ENCODE results near the gene PTPN4.

The PTPN4 gene

DNA sequence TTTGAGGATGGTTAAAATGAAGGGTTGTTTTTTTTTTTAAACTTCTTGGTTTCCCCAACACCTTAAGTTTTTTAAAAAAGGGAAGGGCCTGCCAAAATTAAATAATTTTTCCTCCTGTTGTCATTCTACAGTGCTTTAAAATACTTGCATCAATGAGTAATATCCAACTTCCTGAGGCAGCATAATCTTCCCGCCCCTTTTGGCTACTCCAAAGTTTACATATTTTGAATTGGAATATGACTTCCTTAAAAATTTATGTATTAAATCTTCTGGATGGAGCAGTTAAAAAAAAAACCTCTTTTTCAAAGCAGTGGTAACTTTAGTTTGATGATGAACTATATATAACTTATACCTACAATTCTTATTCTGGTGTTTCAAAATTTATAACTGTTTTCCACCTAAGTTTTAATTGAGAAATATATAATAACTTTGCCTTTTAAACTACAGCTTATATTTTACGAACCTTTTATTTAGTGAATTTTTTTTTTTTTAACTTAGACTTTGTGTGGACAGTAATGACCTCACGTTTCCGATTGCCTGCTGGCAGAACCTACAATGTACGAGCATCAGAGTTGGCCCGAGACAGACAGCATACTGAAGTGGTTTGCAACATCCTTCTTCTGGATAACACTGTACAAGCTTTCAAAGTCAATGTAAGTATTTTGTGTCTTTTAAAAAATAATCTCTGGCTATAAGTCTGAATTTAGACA is 49.8 kb downstream of the PTPN4 start:
- no peak for DNase-seq

GRCh38 chr2:119810049-119810630 is 50.4 kb downstream of the PTPN4 start:
- DNase-seq: no peak

- no peak for DNase-seq
These were observed 54.5 kb downstream of the PTPN4 start for GRCh38 chr2:119814216-119814615.

DNA sequence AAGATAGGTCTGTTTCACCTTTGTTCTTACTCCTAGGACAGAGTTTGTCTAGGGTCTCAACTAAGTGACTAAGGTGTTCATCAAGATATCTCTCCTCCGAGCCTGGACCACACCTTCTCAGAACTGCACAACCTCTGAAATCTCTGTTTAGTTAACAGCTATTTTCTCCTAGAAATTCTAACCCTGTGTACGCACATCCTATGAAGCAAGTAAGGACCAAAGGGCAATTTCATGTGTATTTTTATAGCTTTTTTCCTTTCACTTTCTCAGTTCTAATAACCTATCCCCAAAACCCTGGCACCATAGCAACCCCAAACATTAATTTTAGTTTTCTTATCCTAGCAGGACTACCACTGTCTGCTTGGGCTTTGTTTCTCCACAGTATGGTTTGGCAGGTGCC is 59.1 kb downstream of the PTPN4 start:
- no peak for DNase-seq

- no peak for DNase-seq
These were observed 60.1 kb downstream of the PTPN4 start for GRCh38 chr2:119819846-119820245.

- no peak for DNase-seq
These were observed 60.6 kb downstream of the PTPN4 start for GRCh38 chr2:119820275-119820674.

GRCh38 chr2:119821266-119821665 is 61.5 kb downstream of the PTPN4 start:
- DNase-seq: no peak

GRCh38 chr2:119823734-119824334 is 64.1 kb downstream of the PTPN4 start:
- no peak for DNase-seq

DNA sequence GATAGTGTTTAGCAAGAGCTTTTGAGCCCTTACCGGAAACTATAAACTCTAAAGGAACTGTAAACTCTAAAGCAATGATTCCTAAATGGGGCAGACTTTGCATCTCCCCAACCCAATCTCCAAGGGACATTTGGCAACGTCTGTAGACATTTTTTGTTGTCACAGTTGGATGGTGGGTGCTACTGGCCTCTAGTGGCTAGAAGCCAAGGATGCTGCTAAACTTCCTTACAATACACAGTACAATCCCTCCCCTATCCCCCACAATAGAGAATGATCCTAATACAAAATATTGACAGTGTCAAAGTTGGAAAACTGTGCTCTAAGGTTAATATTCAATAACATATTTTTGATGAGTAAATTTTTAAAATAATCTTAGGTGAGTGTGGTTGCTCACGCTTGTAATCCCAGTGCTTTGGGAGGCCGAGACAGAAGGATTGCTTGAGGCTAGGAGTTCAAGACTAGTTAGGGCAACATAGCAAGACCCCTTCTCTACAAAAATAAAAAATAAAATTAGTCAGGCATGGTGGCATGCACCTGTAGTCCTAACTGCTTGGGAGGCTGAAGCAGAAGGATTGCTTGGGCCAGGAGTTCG is 66.7 kb downstream of the PTPN4 start:
- peak; percentile 22 for DNase-seq

DNA sequence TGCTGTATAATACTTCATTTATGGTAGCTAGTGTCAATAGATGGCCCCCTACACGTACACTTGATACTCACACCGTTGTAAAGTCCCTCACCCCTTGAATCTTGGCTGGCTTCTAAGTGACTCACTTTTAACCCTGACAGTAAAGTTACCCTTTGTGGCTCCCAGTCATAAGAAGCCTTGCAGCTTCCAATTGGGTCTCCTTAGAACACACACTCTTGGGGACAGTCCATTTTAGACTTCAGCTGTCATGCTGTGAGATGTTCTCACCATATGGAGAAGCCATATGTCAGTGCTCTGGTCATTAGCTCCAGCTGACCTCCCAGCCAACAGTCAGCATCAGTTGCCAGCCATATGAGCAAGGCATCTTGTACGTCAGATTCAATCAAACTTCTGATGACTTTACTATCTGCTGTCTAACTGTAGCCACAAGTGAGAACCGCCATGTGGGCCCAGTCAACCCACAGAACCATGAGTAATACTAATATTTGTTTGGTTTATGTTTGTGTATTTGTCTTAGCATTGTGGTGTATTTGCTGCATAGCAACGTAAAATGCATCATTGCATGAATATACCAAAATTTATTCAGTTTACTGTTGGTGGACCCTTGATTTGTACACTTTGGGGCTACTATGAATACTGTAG is 68.3 kb downstream of the PTPN4 start:
- peak; percentile 18 for DNase-seq

DNA sequence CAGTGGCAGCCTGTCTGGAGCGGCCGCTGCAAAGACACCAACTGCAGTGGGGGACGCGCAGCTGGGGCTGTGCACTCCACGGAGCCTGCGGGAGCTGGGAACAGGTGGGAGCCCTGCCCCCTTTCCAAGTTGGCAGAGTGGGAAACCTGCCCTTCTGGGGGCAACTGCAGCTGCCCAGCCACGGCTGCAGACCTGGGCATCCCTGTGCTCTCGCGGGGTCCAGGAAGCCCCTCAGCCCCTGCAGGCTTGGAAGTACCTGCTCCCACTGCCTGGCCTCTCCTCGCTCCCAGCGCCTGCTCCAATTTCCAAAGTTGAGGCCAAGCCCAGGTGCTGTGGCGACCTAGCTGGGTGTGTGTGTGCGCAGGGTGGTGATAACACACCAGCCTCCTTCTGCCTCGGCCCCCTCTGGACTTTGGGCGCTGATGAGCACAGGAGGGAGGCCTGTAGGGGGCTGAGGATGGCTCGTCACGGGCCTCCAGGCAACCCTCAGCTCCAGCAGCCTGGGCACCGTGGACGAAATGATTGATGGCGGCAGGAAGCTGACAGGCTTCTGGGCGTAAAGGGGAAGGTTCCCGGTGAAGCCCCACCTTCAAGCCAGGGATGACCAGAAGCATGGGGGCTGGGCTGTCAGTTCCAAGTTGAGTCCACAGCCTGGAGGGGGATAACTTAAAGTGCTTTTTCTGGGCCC is 76.9 kb downstream of the PTPN4 start:
- DNase-seq: no peak

- DNase-seq: no peak
These were observed 77.6 kb downstream of the PTPN4 start for GRCh38 chr2:119837350-119837749.

GRCh38 chr2:119837759-119838158 is 78.0 kb downstream of the PTPN4 start:
- DNase-seq: no peak

DNA sequence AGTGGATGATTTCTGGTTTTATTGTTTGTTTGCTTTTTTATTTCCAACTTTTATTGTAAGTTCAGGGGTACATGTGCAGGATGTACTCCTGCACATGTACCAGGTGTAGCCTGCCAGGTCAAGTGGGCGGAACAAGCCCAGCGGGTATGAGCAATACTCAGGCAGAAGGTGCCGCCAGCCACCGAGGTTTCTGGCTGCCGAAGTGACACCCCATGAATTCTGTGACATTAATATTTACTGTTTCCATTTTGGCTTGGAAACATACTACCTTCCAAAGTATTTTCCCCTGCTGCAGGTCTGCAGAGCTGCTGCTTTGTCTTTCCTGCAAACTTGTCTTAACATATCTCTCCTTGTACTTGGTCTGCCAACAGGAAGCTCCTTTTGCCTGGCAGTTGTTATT is 78.5 kb downstream of the PTPN4 start:
- no peak for DNase-seq

GRCh38 chr2:119841550-119841949 is 81.8 kb downstream of the PTPN4 start:
- no peak for DNase-seq

DNA sequence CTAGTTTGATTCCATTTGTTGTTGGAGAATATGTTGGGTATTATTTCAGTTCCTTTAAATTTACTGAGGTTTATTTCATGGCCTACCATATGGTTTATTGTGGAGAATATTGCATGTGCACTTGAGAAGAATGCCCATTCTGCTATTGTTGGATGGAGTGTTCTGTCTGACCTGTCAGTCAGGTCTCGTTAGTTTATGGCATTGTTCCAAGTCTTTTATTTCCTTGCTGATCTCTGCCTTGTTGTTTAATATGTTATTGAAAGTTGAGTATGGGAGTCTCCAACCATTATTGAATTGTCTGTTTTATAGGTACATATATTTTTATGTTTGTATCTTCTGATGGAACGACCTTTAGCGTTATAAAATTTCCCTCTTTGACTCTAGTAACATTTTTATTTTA is 86.3 kb downstream of the PTPN4 start:
- no peak for DNase-seq

DNA sequence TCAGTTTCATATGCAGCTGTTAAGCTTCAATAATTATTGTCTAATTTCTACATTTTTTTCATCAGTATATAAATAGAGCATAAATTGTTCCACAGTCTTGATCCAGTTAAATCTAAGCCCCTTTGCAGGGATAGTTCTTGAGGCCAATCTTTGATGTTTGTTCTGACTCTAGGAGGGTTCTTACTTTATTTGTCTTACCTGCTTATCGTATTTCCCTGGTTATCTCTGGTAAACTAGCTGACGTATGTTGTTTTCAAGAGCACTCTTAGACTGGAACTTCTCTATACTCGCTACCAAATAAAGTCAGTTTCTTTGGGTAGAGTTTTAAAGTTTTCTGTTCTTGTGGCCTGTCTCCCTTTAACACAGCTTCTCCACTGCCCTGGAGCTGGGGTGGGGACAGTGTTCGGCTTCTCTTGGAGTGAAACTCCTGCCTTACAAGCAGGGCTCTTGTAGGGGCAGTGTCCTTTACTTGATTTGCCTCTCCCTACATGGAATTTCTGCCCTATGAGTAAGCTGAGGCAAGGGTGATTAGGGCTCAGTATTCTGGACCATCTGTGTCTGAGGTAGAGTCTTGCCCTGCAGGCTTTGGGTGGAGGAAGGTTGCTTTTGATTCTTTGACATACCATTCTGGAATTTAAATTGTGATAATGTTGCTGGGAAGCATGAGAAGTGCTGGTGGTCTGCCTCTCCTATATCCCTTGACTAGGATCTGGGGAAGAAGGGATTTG is 90.3 kb downstream of the PTPN4 start:
- DNase-seq: no peak

DNA sequence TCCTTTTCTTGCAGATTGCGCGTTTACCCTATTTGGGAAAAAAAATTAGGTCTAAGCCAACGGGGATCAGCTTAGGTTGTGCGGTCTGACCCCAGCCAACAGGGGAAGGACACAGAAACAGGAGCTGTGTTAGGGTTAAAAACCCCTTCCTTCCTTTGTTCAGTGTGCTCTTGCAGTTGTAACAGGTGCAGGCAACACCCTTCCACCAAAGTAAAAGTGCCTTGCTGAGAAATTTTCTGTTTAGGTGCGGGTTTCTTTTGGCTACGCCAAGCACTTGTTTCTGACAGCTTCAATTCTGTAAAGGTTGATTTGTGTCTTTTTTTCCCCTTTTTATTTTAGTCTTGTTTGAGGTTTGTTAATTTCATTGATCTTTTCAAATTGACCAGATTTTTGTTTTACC is 92.5 kb downstream of the PTPN4 start:
- no peak for DNase-seq

DNA sequence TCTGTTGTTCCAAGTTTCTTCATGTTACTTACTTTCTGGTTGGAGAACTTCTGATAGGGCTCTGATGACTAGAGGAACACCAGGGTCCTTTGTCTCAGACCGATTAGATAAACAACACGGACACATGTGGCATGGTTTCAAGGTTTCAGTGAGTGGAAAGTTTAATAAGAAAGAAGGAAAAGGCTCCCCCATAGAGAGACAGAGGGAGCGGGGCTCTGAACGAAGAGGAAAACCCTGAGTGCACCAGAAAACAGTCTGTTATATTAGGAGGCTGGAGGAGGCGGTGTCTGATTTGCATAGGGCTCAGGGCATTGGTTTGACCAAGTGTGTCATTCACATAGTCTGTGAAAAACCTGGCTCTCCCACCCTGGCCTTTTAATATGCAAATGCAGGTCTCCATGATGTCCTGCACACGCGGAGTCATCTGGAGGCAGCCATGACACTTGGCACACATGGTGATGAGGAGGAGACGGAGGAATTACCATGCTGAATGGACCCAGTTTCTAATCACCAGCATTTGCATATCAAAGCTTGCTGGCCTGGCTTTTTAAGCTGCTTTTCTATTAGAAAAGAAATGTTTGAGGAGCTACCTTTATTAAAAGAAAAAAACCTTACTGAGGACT is 94.2 kb downstream of the PTPN4 start:
- no peak for DNase-seq

- no peak for DNase-seq
These were observed 96.8 kb downstream of the PTPN4 start for GRCh38 chr2:119856469-119856901.

GRCh38 chr2:119857742-119858141 is 98.0 kb downstream of the PTPN4 start:
- no peak for DNase-seq

DNA sequence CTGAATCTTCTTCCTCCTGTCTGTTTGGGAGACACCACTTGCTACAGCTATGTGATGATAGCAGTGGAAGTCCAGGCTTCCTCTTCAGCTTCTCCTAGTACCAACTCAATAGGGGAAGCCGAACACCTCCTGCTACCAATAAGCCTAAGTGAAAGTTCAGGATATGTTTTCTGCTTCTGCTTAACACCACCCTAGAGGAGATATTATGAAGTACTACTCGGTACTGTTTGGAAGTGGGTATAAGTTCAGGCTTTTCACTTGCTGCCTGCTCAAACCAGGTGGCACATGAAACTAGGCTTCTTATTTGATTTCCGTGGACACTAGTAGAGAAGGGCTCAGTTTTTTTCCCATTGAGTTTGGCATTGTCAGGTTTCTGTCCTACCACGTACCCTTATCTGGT is 99.8 kb downstream of the PTPN4 start:
- DNase-seq: no peak
